T-helper 1 cell (primary cell): ENCODE results near the gene TTC39C.
A peak's percentile ranks its signal among the peaks of the same experiment; 100 is the strongest.
"Not testable (repeated sequence)": the region's sequence is repeated elsewhere in the genome, so short reads cannot be mapped to it uniquely, and the experiment has no call there.

Experiments
- DNase-seq, 5 donors: peaks; one replicate each; pipeline ENCODE4 v3.0.0-alpha.2; 2012 to 2020

Gene TTC39C

DNA sequence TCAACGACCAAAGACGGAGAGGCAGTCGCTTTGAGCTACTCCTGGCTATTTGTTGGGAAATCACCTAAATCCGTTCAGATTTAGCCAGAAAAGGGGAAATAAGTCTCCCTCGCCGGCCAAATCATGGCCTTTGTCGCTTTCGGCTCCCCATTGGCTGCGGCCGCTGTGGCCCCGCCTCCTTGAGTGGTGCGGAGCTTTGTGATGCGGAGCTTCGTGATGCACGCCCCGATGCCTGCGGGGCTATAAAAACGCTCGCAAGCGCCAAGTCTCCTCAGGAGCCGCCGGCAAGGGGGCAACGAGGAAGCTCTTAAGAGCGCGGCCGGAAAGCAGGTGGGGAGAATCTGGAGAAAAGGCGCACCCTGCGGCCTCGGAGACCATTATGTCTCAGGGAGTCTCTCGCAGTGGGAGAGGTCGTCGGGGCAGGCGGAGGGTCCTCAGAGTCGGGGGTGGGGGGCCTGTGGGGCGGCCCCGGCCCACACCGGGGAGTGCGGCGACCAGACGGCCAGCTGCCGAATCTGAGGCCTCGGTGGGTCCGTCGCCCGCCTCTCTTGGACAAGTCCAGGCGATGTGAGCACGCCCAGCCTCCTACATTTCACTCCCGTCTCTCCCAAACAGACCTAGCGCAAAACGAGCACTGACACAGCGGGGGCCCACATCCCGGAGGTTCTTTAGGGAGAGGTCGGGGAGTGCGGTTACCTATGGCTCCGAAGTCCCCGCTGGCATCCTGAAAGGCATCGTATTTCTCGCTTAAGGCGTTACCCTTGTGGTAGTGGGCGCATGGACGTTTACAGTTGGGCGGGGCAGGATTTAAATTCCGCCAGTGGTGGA, 124.4 kb downstream of the TTC39C start, which contains the start of gene CABYR:
CABYR (plus strand) TSS at position 274 of the 828 bp plus-strand sequence. CDS start 4,053 bp downstream, outside the sequence.
- DNase-seq, result peak; percentile 64 to 78 (median 73)

DNA sequence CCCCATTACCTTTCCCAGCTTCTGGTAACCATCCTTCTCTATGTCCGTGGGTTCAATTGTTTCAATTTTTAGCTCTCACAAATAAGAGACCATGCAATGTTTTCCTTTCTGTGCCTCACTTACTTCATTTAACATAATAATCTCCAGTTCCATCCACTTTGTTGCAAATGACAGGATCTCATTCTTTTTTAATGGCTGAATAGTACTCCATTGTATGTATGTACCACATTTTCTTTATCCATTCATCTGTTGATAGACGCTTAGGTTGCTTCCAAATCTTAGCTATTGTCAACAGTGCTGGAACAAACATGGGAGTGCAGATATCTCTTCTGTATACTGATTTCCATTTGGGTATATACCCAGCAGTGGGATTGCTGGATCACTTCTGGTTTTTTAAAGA, 126.1 kb downstream of the TTC39C start:
- DNase-seq, result no peak

DNA sequence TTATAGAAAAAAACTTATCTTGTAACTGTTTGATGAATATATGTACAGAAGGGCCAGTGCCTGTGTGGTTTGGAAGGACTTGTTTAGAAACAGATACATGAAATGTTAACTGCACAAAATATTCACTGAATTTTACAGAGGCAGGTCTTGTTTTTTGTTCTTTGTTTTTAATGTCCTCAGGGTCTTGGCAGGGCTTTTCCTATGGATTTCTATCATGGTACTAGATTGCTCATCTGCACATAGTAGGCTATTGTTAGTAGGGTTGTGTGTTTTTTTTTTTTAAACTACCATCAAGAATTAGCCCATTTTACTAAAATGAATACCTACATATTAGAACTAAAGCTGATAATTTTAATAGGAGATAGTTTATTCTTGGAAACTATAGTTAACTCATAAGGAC, 127.8 kb downstream of the TTC39C start:
- DNase-seq, result no peak

DNA sequence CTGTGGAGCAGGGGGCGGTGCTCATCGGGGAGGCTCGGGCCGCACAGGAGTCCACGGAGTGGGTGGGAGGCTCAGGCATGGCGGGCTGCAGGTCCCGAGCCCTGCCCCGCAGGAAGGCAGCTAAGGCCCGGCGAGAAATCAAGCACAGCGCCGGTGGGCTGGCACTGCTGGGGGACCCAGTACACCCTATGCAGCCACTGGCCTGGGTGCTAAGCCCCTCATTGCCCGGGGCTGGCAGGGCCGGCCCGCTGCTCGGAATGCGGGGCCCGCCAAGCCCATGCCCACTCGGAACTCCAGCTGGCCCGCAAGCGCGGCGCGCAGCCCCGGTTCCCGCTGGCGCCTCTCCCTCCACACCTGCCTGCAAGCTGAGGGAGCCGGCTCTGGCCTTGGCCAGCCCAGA, 135.0 kb downstream of the TTC39C start:
- not testable (repeated sequence) for DNase-seq

DNA sequence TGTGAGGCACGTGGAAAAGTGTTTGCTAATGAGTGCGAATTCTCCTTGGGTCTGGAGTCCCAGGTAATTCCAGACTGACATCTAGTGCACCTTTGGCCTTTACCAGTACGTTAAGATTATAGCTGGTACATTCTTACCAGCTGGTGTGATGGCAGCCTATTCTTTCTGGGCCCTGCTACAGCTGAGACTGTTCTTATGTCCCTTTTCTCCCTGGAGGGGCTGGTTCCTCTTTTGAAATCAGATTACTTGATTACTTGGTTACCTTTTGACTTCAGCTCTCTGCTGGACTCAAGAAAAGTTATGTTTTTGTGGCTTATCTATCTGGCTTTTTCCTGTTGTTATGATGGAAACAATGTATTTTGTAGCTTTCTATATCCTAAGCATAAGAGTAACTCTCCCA, 138.8 kb downstream of the TTC39C start:
- DNase-seq, result no peak

DNA sequence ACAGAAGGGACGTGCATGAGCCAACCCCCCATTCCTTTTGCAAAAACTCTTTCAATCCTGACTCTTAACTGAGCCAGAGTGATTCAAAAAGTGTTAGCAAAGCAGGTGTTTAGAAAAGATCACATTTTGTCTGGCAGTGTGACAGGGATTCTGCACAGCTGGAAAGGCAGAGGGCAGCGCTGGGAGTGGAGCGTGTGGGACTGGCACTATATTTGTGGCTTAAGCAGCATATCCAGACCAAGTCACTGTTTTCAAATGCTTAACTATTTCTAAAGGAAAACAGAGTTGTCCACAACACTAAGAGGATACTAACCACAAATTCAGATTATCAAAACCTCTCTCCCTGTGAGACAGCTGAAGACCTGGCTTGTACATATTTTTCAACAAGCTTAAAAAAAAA, 143.3 kb downstream of the TTC39C start:
- DNase-seq, result no peak

DNA sequence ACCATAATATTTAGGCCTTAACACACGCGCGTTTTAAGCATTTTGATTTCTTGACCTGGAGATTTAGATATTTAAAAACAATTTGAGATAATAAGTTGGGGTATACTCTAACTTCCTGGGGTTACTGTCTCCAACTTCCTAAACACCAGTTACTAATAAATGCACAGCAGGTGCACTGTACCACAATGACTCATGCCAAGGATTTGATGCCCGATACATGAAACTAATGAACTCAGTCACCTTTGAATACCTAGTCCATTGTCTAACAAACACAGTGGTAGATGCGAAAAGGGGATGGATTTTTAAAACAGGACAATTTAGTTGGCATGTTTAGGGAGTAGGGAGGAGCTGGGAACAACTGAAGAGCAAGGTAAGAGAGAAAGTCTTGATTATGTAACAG, 145.5 kb downstream of the TTC39C start:
- no peak for DNase-seq

DNA sequence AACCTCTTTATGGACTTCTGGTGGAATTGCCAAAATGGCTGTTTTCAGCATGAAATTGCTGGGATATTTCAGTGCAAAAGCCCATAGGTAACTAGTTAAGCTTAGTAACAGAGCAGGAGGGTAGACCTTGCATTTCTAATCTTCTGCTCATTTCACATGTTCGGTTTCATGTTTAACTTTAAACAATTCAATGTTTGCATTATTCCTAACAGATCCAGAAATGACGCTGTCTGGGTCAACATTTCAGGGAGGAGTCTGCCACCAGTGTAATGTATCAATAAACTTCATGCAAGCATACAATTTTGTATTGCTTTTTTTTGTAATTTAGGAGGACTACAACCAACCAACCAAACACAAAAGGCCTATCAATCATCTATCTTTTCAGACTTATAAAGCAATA, 146.8 kb downstream of the TTC39C start:
- no peak for DNase-seq

DNA sequence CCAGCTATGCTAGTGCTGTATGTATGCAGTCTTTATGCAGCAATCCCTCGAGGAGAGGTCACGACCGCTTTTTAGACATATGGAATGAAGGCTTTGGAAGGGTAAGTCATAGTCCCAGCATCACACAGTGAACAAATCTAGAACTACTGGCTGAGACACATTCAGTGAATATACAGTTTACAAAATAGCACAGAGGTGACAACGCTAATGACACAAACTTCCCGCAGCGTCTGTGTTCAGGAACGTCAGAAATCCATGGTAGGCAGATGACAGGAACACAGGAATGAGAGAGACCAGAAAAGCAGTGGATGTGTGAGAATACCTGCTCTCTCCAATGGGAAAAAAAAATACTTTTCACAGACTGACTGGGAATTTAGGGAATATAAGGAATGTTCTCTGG, 153.9 kb downstream of the TTC39C start:
- no peak for DNase-seq

DNA sequence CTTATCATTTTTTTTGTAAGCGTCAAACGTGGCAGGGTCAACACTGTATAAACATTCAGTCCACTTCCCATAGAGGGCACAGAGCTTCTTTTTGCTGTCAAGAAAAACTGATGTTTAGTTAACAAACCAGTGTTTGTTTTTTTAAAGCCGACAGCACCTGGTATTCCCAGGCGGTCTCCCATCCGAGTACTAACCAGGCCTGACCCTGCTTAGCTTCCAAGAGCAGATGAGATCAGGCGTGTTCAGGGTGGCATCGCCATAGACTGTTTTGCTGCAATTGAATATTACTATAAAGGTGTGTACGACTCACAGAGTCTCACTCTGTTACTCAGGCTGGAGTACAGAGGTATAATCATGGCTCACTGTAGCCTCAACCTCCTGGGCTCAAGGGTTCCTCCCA, 155.8 kb downstream of the TTC39C start:
- no peak for DNase-seq

DNA sequence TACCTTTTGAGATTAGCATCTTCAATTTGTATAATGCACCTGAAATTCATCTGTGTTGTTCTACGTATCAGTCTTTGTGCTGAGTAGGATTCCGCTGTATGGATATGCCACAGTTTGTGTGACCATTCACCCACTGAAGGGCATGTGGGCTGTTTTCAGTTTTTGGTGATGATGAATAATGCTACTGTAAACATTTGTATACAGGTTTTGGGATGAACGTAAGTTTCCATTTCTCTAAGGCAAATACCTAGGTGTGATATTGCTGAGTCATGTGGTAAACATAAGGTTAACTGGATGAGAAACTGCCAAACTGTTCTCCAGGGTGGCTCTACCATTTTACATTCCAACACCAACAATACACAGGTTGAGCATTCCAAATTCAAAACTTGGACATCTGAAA, 159.4 kb downstream of the TTC39C start:
- DNase-seq, result peak in 1 of 5 donors; percentile 52

DNA sequence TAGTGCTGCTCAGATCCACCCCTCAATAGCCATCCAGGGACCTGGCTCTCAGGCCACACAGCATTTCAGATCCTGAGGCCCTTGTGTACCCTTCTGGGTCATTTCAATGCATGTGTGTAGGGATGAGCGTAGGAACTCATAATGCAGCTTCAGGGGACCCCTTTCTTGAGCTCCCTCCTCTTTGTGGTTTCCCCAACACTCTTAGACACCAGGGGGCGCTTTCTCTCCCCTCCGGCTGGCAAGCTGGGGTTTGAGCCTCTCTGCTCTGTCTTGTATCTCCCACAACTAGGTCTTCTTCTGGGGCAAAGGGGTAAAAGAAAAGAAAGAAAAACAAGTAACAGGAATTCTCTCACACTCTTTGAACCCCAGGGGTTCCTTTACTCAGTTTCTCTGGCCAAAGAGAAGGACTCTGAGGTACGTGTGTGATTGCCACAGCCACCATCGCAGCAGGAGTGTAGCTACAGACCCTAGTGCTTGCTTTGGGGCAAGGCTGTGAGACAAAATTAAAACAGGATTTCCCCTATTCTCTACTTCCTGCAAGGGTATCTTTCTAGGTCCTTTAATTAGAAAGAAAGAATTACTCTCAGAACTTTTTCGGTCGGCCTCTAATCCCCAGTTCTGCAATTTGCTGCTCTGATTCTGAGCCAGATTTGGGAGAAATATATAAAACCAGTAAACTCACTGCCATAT, 162.3 kb downstream of the TTC39C start:
- peak in 2 of 5 donors; percentile 19 to 35 for DNase-seq

DNA sequence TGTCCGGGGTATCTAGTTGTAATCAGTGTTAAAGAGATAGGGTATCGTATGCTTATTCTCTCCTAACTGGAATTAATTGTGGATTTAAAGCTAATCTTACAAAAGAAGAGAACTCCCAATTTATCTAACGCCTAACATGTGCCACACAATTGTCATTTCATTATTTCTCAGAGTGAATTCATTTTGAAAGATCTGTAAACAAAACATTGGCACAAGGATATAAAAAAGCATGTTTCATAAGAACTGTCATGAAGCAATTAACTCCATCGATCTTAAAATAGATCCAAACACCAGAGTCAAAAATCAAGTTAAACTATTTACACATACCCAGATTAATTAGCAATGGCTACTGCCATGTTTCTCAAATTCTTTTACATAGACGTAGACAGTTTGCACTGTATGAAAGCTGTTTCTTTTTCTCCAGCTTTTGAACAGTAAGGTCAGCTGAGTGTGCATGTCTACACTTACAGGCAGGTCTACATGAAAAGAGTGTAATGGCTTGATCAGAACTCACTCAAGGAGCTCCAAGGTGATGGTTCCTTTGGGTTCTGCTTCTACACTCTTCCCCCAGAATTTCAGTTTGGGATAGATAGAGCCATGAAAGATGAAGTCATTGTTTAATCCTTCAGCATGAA, 163.1 kb downstream of the TTC39C start:
- DNase-seq, result no peak

DNA sequence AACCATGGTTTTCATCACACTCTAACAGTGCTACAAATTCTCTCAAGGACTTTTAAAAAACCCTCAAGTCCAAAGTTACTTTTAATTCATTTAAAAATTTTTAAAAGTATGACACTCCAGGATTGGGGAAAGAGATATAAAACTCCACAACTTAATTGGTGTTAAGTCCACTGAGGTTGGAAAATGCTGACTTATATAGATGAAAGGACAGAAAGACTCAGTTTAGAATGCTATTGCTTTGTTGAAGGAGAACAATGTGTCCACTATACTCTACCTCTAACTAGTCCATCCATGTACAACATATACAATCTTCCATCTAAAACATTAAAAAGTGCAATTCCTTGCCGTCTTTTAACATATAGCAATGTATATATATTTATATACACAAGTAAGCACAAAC, 165.5 kb downstream of the TTC39C start:
- DNase-seq, result no peak

DNA sequence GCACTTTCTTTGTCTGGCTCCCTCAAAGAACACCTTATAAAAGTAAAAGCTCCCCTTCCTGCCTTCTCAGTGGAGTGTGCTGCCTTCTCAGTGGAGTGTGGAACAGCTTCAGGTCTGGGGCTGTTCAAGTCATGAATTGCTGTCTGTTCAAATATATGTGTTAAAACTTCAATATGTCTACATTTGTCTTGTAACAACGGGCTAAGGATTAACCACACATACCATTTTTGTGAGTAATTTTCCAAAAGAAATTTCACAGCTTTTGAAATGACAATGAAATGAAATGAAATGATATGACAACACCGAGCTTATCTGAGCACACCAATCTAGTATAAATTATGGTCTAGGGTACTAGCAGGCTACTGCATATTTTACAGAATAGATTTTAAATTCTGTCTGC, 167.3 kb downstream of the TTC39C start:
- DNase-seq, result no peak
